GM12873 (cell line): ENCODE data around the gene SLC26A11.

ENCODE experiments used
- TF ChIP-seq, protein P1 (sequence below): IDR thresholded peaks from 2 replicates; pipeline ENCODE4 v1.5.1; 2012; ENCODE audit warnings: low read depth, mild to moderate bottlenecking, moderate library complexity, low read length, control low read depth; ENCODE audit not compliant: insufficient read depth; ENCODE audit errors: missing control alignments

Gene SLC26A11

GRCh38 chr17:80267391-80267790 is 47.2 kb downstream of the SLC26A11 start:
- TF ChIP-seq, protein P1, sequence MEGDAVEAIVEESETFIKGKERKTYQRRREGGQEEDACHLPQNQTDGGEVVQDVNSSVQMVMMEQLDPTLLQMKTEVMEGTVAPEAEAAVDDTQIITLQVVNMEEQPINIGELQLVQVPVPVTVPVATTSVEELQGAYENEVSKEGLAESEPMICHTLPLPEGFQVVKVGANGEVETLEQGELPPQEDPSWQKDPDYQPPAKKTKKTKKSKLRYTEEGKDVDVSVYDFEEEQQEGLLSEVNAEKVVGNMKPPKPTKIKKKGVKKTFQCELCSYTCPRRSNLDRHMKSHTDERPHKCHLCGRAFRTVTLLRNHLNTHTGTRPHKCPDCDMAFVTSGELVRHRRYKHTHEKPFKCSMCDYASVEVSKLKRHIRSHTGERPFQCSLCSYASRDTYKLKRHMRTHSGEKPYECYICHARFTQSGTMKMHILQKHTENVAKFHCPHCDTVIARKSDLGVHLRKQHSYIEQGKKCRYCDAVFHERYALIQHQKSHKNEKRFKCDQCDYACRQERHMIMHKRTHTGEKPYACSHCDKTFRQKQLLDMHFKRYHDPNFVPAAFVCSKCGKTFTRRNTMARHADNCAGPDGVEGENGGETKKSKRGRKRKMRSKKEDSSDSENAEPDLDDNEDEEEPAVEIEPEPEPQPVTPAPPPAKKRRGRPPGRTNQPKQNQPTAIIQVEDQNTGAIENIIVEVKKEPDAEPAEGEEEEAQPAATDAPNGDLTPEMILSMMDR = no peak

DNA sequence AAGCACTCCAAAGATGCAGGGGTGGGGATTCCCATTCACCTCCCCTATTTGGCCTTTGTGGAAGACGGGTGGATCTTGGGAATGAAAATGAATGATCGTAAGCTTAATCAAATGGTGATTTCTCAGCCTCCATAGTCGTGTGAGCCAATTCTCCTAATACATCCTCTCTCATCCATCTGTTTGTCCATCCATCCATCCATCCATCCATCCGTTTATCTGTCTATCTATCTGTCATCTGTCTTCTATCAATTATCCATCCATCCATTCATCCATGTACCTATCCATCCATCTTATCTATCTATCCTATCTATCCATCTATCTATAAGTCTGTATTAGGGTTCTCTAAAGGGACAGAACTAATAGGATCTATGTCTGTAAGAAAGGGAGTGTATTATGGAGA is 48.2 kb downstream of the SLC26A11 start:
- TF ChIP-seq, protein P1 = no peak

GRCh38 chr17:80269405-80269807 is 49.2 kb downstream of the SLC26A11 start:
- TF ChIP-seq, protein P1 = no peak

GRCh38 chr17:80270104-80270503 is 49.9 kb downstream of the SLC26A11 start:
- TF ChIP-seq, protein P1 = no peak

GRCh38 chr17:80270836-80271235 is 50.6 kb downstream of the SLC26A11 start:
- TF ChIP-seq, protein P1 = no peak

- TF ChIP-seq, protein P1 = no peak
These were observed 52.1 kb downstream of the SLC26A11 start for GRCh38 chr17:80272366-80272765.

DNA sequence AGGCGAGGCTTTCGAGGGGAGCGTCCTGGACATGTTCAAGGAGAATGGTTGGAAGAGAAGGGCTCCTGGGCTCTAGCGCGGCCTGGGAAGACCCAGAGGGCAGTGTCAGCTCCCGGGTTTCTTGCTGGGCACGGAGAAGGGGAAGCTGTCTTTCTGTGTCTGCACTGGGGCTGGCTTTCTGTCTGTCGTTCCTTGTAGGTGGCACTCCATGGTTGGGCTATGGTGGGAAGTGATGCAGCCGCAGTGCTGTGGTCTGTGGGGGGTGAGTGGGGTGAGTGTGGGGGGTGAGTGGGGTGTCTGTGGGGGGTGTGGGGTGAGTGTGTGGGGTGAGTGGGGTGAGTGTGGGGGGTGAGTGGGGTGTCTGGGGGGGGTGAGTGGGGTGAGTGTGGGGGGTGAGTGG is 54.1 kb downstream of the SLC26A11 start:
- TF ChIP-seq, protein P1 = no peak

GRCh38 chr17:80274871-80275449 is 54.7 kb downstream of the SLC26A11 start:
- TF ChIP-seq, protein P1 = no peak
